Glomerular endothelial cell (primary cell): Measurements from ENCODE around the gene AFF2. TPM values are rescaled to one million over a fixed set of nuclear protein-coding genes. Genes with fewer than 3 reads are reported as not detected.

ENCODE experiments used
- DNase-seq: peaks from one replicate; pipeline ENCODE4 v3.0.0-alpha.2; 2011; ENCODE audit warnings: low read depth, low spot score; ENCODE audit errors: extremely low read depth
- total RNA-seq: library from RNA; depleted of rRNA; stranded (reverse); fragments of >200 nt; gene quantifications from 2 replicates; pipeline ENCODE4 v1.2.3, GENCODE V29; 2015

Gene AFF2
- total RNA-seq, 1 donor from 2014 or later = 0.06 TPM

GRCh38 chrX:148580016-148580415 is 79.6 kb downstream of the AFF2 start:
- no peak for DNase-seq

- DNase-seq = no peak
Observed at GRCh38 chrX:148582353-148582752, 81.9 kb downstream of the AFF2 start.

- no peak for DNase-seq
Observed at GRCh38 chrX:148588649-148589310, 88.4 kb downstream of the AFF2 start.

- DNase-seq = no peak
Observed at GRCh38 chrX:148592595-148592994, 92.2 kb downstream of the AFF2 start.

GRCh38 chrX:148593146-148593545 is 92.7 kb downstream of the AFF2 start:
- DNase-seq = no peak

- DNase-seq = no peak
Observed at GRCh38 chrX:148593987-148594386, 93.6 kb downstream of the AFF2 start.

GRCh38 chrX:148599404-148599803 is 99.0 kb downstream of the AFF2 start:
- DNase-seq = no peak

GRCh38 chrX:148600131-148600530 is 99.7 kb downstream of the AFF2 start:
- no peak for DNase-seq

- DNase-seq = no peak
Observed at GRCh38 chrX:148600581-148600980, 100.2 kb downstream of the AFF2 start.

- no peak for DNase-seq
Observed at GRCh38 chrX:148601034-148601433, 100.6 kb downstream of the AFF2 start.

- DNase-seq = no peak
Observed at GRCh38 chrX:148609515-148610327, 109.3 kb downstream of the AFF2 start.

- no peak for DNase-seq
Observed at GRCh38 chrX:148610328-148610698, 109.9 kb downstream of the AFF2 start.

GRCh38 chrX:148611993-148612392 is 111.6 kb downstream of the AFF2 start:
- no peak for DNase-seq

GRCh38 chrX:148612431-148612830 is 112.0 kb downstream of the AFF2 start:
- DNase-seq = no peak

GRCh38 chrX:148613636-148614035 is 113.2 kb downstream of the AFF2 start:
- DNase-seq = no peak

- DNase-seq = no peak
Observed at GRCh38 chrX:148615491-148615890, 115.1 kb downstream of the AFF2 start.

GRCh38 chrX:148618470-148619445 is 118.3 kb downstream of the AFF2 start:
- DNase-seq = no peak

- no peak for DNase-seq
Observed at GRCh38 chrX:148620023-148620422, 119.6 kb downstream of the AFF2 start.

- DNase-seq = no peak
Observed at GRCh38 chrX:148624951-148625474, 124.6 kb downstream of the AFF2 start.

- no peak for DNase-seq
Observed at GRCh38 chrX:148628621-148629020, 128.2 kb downstream of the AFF2 start.

GRCh38 chrX:148629434-148629833 is 129.0 kb downstream of the AFF2 start:
- no peak for DNase-seq
